Measurements from ENCODE around the gene RNF223. TPM values are rescaled to one million over a fixed set of nuclear protein-coding genes. Genes with fewer than 3 reads are reported as not detected.

Gene RNF223
- total and polyA plus RNA-seq, 2 of the 13 experiments (the other 11 are each of a cell fraction or from before 2014, with no cell fraction given) = 0.03 TPM; not detected in 1

DNA sequence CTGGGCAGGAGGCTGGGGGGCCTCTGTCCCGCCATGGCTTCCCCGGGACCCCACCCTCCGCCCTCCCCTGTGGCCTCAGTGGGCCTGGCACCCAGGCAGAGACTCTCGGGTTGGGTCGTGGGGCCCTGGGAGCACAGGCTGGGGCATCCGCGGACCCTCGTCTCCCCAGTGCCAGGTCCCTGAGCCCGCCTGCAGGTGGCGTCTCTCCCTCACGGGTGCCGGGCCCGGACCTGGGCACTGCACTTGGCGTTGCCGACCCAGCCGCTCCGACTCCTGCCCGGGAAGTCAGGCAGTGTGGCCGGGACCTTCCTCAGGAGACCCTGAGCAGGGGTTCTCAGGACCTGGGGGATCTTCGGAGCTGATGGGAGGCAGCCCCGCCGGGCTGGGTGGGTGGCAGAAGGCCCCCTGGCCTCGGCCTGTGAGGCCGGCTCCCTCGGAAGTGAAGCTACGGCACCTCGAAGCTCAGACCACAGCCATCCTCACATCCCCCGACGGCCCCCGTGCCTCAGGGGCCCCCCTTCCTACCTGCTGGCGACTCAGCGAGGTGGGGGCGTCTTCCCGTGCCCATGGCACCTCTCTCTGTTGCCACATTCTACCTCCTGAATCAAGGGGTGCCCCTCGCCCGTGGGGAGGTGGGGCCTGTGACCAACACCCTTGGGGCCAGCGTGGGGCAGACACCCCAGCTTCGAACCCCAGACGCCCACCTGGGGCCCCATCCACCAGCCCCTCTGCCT is 48.1 kb upstream of the RNF223 start (continued):
- TF ChIP-seq, protein P1, sequence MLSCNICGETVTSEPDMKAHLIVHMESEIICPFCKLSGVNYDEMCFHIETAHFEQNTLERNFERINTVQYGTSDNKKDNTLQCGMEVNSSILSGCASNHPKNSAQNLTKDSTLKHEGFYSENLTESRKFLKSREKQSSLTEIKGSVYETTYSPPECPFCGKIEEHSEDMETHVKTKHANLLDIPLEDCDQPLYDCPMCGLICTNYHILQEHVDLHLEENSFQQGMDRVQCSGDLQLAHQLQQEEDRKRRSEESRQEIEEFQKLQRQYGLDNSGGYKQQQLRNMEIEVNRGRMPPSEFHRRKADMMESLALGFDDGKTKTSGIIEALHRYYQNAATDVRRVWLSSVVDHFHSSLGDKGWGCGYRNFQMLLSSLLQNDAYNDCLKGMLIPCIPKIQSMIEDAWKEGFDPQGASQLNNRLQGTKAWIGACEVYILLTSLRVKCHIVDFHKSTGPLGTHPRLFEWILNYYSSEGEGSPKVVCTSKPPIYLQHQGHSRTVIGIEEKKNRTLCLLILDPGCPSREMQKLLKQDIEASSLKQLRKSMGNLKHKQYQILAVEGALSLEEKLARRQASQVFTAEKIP (CRISPR knock-in tag; IDR thresholded peaks at IDR 0.05; ENCODE audit: borderline replicate concordance) = no peak
- TF ChIP-seq HNF4G (IDR thresholded peaks at IDR 0.05; ENCODE audit: borderline replicate concordance, low read depth, low read length) = no peak
- no peak for TF ChIP-seq HNF4G (CRISPR knock-in tag; IDR thresholded peaks at IDR 0.05; ENCODE audit: borderline replicate concordance, low read depth)
- TF ChIP-seq ZNF839 (CRISPR knock-in tag; IDR thresholded peaks at IDR 0.05; ENCODE audit: borderline replicate concordance) = no peak
- TF ChIP-seq ZNF33B (CRISPR knock-in tag; IDR thresholded peaks at IDR 0.05) = no peak
- no peak for TF ChIP-seq HCFC1 (IDR thresholded peaks at IDR 0.05; ENCODE audit: low read depth, low read length)
- no peak for TF ChIP-seq NFIC (IDR thresholded peaks at IDR 0.05; ENCODE audit: low read length)
- no peak for TF ChIP-seq SMAD9 (CRISPR knock-in tag; IDR thresholded peaks at IDR 0.05)
- TF ChIP-seq, protein P2, sequence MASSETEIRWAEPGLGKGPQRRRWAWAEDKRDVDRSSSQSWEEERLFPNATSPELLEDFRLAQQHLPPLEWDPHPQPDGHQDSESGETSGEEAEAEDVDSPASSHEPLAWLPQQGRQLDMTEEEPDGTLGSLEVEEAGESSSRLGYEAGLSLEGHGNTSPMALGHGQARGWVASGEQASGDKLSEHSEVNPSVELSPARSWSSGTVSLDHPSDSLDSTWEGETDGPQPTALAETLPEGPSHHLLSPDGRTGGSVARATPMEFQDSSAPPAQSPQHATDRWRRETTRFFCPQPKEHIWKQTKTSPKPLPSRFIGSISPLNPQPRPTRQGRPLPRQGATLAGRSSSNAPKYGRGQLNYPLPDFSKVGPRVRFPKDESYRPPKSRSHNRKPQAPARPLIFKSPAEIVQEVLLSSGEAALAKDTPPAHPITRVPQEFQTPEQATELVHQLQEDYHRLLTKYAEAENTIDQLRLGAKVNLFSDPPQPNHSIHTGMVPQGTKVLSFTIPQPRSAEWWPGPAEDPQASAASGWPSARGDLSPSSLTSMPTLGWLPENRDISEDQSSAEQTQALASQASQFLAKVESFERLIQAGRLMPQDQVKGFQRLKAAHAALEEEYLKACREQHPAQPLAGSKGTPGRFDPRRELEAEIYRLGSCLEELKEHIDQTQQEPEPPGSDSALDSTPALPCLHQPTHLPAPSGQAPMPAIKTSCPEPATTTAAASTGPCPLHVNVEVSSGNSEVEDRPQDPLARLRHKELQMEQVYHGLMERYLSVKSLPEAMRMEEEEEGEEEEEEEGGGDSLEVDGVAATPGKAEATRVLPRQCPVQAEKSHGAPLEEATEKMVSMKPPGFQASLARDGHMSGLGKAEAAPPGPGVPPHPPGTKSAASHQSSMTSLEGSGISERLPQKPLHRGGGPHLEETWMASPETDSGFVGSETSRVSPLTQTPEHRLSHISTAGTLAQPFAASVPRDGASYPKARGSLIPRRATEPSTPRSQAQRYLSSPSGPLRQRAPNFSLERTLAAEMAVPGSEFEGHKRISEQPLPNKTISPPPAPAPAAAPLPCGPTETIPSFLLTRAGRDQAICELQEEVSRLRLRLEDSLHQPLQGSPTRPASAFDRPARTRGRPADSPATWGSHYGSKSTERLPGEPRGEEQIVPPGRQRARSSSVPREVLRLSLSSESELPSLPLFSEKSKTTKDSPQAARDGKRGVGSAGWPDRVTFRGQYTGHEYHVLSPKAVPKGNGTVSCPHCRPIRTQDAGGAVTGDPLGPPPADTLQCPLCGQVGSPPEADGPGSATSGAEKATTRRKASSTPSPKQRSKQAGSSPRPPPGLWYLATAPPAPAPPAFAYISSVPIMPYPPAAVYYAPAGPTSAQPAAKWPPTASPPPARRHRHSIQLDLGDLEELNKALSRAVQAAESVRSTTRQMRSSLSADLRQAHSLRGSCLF (CRISPR knock-in tag; IDR thresholded peaks at IDR 0.05; ENCODE audit: borderline replicate concordance) = no peak
- TF ChIP-seq CHCHD3 (CRISPR knock-in tag; IDR thresholded peaks at IDR 0.05) = 0 out of 2 replicates have a peak, but pooled peaks have one; percentile 13
- no peak for TF ChIP-seq ADNP (CRISPR knock-in tag; IDR thresholded peaks at IDR 0.05)
- TF ChIP-seq PCBP1 (IDR thresholded peaks at IDR 0.05; ENCODE audit: borderline replicate concordance, low read depth, low read length) = 0 out of 2 replicates have a peak, but pooled peaks have one; percentile 48
- TF ChIP-seq, protein P3, sequence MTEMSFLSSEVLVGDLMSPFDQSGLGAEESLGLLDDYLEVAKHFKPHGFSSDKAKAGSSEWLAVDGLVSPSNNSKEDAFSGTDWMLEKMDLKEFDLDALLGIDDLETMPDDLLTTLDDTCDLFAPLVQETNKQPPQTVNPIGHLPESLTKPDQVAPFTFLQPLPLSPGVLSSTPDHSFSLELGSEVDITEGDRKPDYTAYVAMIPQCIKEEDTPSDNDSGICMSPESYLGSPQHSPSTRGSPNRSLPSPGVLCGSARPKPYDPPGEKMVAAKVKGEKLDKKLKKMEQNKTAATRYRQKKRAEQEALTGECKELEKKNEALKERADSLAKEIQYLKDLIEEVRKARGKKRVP (CRISPR knock-in tag; IDR thresholded peaks at IDR 0.05) = no peak
- TF ChIP-seq SIN3A (IDR thresholded peaks at IDR 0.05; ENCODE audit: borderline replicate concordance, low read depth, low read length) = peak; percentile 25; the same call in 1 of the 2 replicates
- TF ChIP-seq, protein P4, sequence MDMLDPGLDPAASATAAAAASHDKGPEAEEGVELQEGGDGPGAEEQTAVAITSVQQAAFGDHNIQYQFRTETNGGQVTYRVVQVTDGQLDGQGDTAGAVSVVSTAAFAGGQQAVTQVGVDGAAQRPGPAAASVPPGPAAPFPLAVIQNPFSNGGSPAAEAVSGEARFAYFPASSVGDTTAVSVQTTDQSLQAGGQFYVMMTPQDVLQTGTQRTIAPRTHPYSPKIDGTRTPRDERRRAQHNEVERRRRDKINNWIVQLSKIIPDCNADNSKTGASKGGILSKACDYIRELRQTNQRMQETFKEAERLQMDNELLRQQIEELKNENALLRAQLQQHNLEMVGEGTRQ (IDR thresholded peaks at IDR 0.05; ENCODE audit: low read depth, low read length) = no peak
- TF ChIP-seq, protein P4 (CRISPR knock-in tag; IDR thresholded peaks at IDR 0.05; ENCODE audit: borderline replicate concordance) = no peak
- TF ChIP-seq MED1 (CRISPR knock-in tag; IDR thresholded peaks at IDR 0.05) = 0 out of 2 replicates have a peak, but pooled peaks have one; percentile 22
- TF ChIP-seq ZNF629 (CRISPR knock-in tag; conservative IDR thresholded peaks at IDR 0.05) = 0 out of 2 replicates have a peak, but pooled peaks have one; percentile 21
- TF ChIP-seq ZNF264 (CRISPR knock-in tag; IDR thresholded peaks at IDR 0.05) = no peak
- no peak for TF ChIP-seq ZNF530 (CRISPR knock-in tag; IDR thresholded peaks at IDR 0.05; ENCODE audit: low read depth)

Data from HepG2 (cell line).